Epithelial cell of prostate (primary cell): ENCODE data around the gene ETNK1.
A peak's percentile ranks its signal among the peaks of the same experiment; 100 is the strongest.
"Not testable (repeated sequence)": the region's sequence is repeated elsewhere in the genome, so short reads cannot be mapped to it uniquely, and the experiment has no call there.

Source experiments
- DNase-seq: peaks from one replicate; pipeline ENCODE4 v3.0.0-alpha.2; 2011; ENCODE audit warnings: low read depth, low spot score
- H3K27ac ChIP-seq: fragments of 450-650 bp; 2 replicates; pipeline ENCODE4 v1.5.1; 2017; ENCODE audit warnings: mild to moderate bottlenecking

The ETNK1 gene

GRCh38 chr12:22624870-22625761 is at the start of gene ETNK1:
TSS of gene ETNK1 (plus strand) at chr12:22625171. CDS start at chr12:22625431, 260 bp downstream.
- H3K27ac ChIP-seq: peak within 1 kb of the TSS; percentile 91
- DNase-seq: peak; percentile 82

GRCh38 chr12:22576065-22576464 is 48.9 kb upstream of the ETNK1 start:
- no peak for DNase-seq
- H3K27ac ChIP-seq: no peak overlapping the region

- H3K27ac ChIP-seq: no peak overlapping the region
- no peak for DNase-seq
These were observed 48.5 kb upstream of the ETNK1 start for GRCh38 chr12:22576473-22576872.

GRCh38 chr12:22577667-22578066 is 47.3 kb upstream of the ETNK1 start:
- no peak for DNase-seq
- H3K27ac ChIP-seq: peak overlapping the region; percentile 31

GRCh38 chr12:22578328-22578727 is 46.6 kb upstream of the ETNK1 start:
- no peak for DNase-seq
- peak overlapping the region; percentile 31 for H3K27ac ChIP-seq

GRCh38 chr12:22588817-22589216 is 36.2 kb upstream of the ETNK1 start:
- DNase-seq: no peak
- H3K27ac ChIP-seq: no peak overlapping the region

GRCh38 chr12:22593864-22594263 is 31.1 kb upstream of the ETNK1 start:
- no peak for DNase-seq
- H3K27ac ChIP-seq: no peak overlapping the region

- not testable (repeated sequence) for DNase-seq, H3K27ac ChIP-seq
These were observed 27.4 kb upstream of the ETNK1 start for GRCh38 chr12:22597539-22597938.

- DNase-seq: no peak
- H3K27ac ChIP-seq: no peak overlapping the region
These were observed 26.7 kb upstream of the ETNK1 start for GRCh38 chr12:22598141-22598762.

- no peak for DNase-seq
- no peak overlapping the region for H3K27ac ChIP-seq
These were observed 26.2 kb upstream of the ETNK1 start for GRCh38 chr12:22598763-22599161.

- no peak overlapping the region for H3K27ac ChIP-seq
- DNase-seq: no peak
These were observed 24.8 kb upstream of the ETNK1 start for GRCh38 chr12:22600181-22600580.

- no peak overlapping the region for H3K27ac ChIP-seq
- no peak for DNase-seq
These were observed 15.5 kb upstream of the ETNK1 start for GRCh38 chr12:22609501-22609900.

- no peak overlapping the region for H3K27ac ChIP-seq
- DNase-seq: no peak
These were observed 14.8 kb upstream of the ETNK1 start for GRCh38 chr12:22610131-22610530.

GRCh38 chr12:22612822-22613221 is 12.1 kb upstream of the ETNK1 start:
- H3K27ac ChIP-seq, DNase-seq: not testable (repeated sequence)

- H3K27ac ChIP-seq: no peak overlapping the region
- no peak for DNase-seq
These were observed 8.9 kb upstream of the ETNK1 start for GRCh38 chr12:22615963-22616501.

- no peak for DNase-seq
- H3K27ac ChIP-seq: no peak overlapping the region
These were observed 7.3 kb upstream of the ETNK1 start for GRCh38 chr12:22617630-22618029.

GRCh38 chr12:22624548-22624869 is 462 bp upstream of the ETNK1 start:
- DNase-seq: no peak
- peak overlapping the region; percentile 91 for H3K27ac ChIP-seq

GRCh38 chr12:22625762-22626294 is 857 bp downstream of the ETNK1 start:
- peak overlapping the region; percentile 91 for H3K27ac ChIP-seq
- DNase-seq: no peak

GRCh38 chr12:22626406-22626805 is 1.4 kb downstream of the ETNK1 start:
- no peak for DNase-seq
- peak overlapping the region; percentile 91 for H3K27ac ChIP-seq

GRCh38 chr12:22627371-22627770 is 2.4 kb downstream of the ETNK1 start:
- no peak for DNase-seq
- peak overlapping the region; percentile 91 for H3K27ac ChIP-seq

GRCh38 chr12:22628228-22628627 is 3.3 kb downstream of the ETNK1 start:
- H3K27ac ChIP-seq: no peak overlapping the region
- no peak for DNase-seq
